Osteocyte (in vitro differentiated cells): Measurements from ENCODE around the gene HNRNPA0. TPM values are rescaled to one million over a fixed set of nuclear protein-coding genes. Genes with fewer than 3 reads are reported as not detected.

Experiments used
- DNase-seq: peaks from one replicate; pipeline ENCODE4 v3.0.0; 2021; ENCODE audit warnings: mixed read lengths; ENCODE audit not compliant: unreplicated experiment; ENCODE audit errors: extremely low spot score
- H3K27ac Mint-ChIP-seq: one replicate; pipeline ENCODE4 v1.8.0; 2021; ENCODE audit warnings: mild to moderate bottlenecking, mixed read lengths; ENCODE audit not compliant: unreplicated experiment
- H3K27me3 Mint-ChIP-seq: one replicate; pipeline ENCODE4 v1.8.0; 2021; ENCODE audit warnings: mixed read lengths; ENCODE audit not compliant: unreplicated experiment
- H3K36me3 Mint-ChIP-seq: one replicate; pipeline ENCODE4 v1.8.0; 2021; ENCODE audit warnings: mixed read lengths; ENCODE audit not compliant: unreplicated experiment
- H3K4me1 Mint-ChIP-seq: one replicate; pipeline ENCODE4 v1.8.0; 2021; ENCODE audit warnings: mixed read lengths; ENCODE audit not compliant: unreplicated experiment
- H3K4me3 Mint-ChIP-seq: one replicate; pipeline ENCODE4 v1.8.0; 2021; ENCODE audit warnings: mild to moderate bottlenecking, moderate library complexity, mixed read lengths; ENCODE audit not compliant: unreplicated experiment
- H3K9me3 Mint-ChIP-seq: one replicate; pipeline ENCODE4 v1.8.0; 2021; ENCODE audit warnings: mixed read lengths; ENCODE audit not compliant: unreplicated experiment
- total RNA-seq: library from RNA; stranded (reverse); gene quantifications from 2 replicates; pipeline ENCODE4 v1.2.1, GENCODE V29; 2021
- TF ChIP-seq, protein P1 (sequence below): fragments of 200-600 bp; sonication (generic); IDR thresholded peaks from 2 replicates; pipeline ENCODE4 v1.5.0; 2021; ENCODE audit warnings: antibody characterized with exemption, mild to moderate bottlenecking, moderate library complexity

The HNRNPA0 gene
- total RNA-seq, 1 donor from 2014 or later: 43.3 TPM

DNA sequence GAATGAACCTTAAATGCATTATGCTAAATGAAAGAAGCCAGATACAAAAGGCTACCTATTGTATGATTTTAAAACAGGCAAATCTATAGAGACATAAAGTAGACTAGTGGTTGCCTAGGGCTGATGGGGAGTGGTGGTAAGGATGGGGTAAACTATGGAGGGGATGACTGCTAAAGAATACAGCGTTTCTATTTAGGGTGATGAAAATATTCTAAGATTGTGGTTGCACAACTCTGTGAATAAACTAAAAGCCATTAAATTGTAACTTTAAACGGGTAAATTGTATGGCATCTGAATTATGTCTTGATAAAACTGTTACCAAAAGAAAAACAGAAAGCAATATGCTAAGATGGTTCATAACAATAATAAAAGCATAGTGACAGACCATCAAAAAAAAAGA lies 39.7 kb downstream of the HNRNPA0 start:
- H3K27me3 Mint-ChIP-seq: no peaks in the 10 kb centered on the region
- H3K4me3 Mint-ChIP-seq: no peak overlapping the region
- peaks cover 2% of the 10 kb centered on the region for H3K36me3 Mint-ChIP-seq
- no peak overlapping the region for H3K27ac Mint-ChIP-seq
- no peak for DNase-seq
- TF ChIP-seq, protein P1, sequence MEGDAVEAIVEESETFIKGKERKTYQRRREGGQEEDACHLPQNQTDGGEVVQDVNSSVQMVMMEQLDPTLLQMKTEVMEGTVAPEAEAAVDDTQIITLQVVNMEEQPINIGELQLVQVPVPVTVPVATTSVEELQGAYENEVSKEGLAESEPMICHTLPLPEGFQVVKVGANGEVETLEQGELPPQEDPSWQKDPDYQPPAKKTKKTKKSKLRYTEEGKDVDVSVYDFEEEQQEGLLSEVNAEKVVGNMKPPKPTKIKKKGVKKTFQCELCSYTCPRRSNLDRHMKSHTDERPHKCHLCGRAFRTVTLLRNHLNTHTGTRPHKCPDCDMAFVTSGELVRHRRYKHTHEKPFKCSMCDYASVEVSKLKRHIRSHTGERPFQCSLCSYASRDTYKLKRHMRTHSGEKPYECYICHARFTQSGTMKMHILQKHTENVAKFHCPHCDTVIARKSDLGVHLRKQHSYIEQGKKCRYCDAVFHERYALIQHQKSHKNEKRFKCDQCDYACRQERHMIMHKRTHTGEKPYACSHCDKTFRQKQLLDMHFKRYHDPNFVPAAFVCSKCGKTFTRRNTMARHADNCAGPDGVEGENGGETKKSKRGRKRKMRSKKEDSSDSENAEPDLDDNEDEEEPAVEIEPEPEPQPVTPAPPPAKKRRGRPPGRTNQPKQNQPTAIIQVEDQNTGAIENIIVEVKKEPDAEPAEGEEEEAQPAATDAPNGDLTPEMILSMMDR: no peak
- H3K4me1 Mint-ChIP-seq: no peaks in the 10 kb centered on the region
- peaks cover 16% of the 10 kb centered on the region for H3K9me3 Mint-ChIP-seq

DNA sequence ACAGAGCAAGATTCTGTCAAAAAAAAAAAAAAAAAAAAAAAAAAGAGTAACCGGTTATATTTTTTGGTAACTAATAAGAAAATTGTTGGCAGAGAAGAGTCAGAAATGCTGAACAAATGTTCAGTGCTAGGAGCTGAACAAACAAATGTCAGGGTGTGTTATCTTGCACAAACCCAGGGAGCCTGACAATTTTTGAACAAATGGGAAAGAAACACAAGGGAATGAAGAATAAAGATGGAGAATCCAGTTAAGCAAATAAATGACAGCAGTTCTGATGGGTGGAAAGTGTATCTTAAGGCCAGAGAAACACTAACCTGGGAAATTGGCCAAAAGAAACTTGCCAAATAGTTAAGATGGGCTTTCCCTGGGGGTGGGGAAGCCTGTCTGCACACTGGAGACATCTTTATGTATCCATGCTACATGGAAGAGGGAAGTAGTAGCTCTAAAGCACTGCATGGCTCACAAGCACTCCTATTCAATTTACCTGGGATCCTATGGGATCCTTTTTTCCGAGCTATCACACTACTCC lies 42.0 kb downstream of the HNRNPA0 start:
- Mint-ChIP-seq H3K4me3 (no peak overlapping the region), H3K27ac (no peak overlapping the region), H3K9me3 (peaks cover 16% of the 10 kb centered on the region), H3K36me3 (peaks cover 5% of the 10 kb centered on the region), H3K27me3 (no peaks in the 10 kb centered on the region), H3K4me1 (no peaks in the 10 kb centered on the region)
- TF ChIP-seq, protein P1: no peak
- no peak for DNase-seq

DNA sequence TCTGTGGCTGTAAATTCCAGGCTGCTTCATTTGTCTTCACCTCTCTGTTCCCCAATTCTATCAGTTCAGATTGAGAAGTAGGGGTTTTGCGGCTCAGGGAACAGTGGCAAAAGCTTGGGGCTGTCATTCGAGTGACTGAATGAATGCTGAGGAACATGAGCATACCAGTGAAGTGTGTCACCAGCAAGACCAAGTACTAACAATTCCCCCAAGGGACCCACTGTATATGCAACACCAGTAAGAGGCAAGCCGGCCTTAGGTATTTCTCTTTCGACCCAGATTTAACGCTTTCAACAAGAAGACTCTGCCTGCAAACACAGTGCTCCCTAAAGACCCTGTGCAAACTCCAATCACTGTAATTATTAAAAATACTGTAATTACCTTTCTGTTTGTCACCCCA lies 44.1 kb downstream of the HNRNPA0 start:
- peaks cover 2% of the 10 kb centered on the region for H3K4me1 Mint-ChIP-seq
- H3K36me3 Mint-ChIP-seq: peaks cover 3% of the 10 kb centered on the region
- no peak for DNase-seq

DNA sequence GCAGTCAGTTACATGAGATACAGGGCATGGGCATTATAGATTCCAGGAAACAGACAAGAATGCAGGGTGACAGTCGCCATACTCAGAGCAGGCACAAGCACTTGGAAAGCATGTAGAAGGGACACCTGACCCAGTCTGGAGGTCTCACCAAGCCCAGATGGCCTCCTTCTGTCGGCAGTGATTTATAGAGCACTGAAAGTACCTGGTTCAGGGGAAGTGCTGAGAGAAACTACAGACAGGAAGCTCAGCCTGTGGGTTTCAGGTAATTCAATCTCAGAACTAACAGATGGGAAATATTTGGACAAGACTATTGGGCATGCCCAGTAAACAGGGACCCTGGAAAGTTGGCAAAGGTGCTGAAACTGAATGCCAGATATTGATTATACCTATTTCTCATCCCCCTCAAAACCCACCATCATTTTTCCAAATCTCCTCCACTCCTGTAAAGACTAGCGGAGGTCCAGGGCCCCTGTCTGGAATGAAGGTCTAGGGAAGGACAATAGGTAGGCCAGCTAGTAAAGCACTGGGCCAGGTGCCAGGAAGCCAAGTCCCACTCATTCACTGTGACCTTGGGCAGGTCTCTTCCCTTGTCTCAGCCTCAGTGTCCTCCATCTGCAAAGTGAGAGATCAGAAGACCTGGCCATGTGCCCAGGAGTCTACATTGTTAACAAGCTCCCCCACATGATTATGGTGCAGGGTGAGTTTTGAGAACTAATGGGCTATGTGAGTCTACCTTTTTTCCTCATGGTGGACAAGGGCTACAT lies 45.2 kb downstream of the HNRNPA0 start:
- Mint-ChIP-seq H3K27me3 (no peaks in the 10 kb centered on the region), H3K27ac (no peak overlapping the region), H3K36me3 (peaks cover 3% of the 10 kb centered on the region), H3K4me3 (no peak overlapping the region), H3K9me3 (peaks cover 9% of the 10 kb centered on the region), H3K4me1 (peaks cover 2% of the 10 kb centered on the region)
- no peak for DNase-seq
- TF ChIP-seq, protein P1: no peak

More for the DNA sequence above, 44.1 kb downstream of the HNRNPA0 start:
- no peak overlapping the region for H3K27ac Mint-ChIP-seq
- H3K4me3 Mint-ChIP-seq: no peak overlapping the region
- peaks cover 16% of the 10 kb centered on the region for H3K9me3 Mint-ChIP-seq
- TF ChIP-seq, protein P1: no peak
- H3K27me3 Mint-ChIP-seq: no peaks in the 10 kb centered on the region

DNA sequence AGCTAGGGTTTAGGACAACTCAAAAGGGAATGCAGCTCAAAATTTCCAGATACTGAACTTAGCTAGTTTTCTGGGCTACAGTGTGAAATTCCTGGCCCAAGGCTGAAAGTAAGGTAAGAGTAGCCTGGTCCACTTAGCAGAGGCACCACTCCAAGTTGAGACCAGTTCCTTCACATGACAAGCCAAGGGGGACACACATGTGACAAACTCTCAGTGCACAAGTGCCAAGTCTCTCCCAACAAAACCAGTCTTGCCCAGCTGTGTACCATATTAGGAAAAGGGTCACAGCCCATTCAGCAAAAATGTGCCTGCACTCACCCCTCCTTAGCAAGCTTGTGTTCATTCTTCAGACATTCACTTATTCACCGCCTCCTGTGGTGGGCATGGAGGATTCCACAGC lies 46.1 kb downstream of the HNRNPA0 start:
- H3K27me3 Mint-ChIP-seq: no peaks in the 10 kb centered on the region
- no peak overlapping the region for H3K4me3 Mint-ChIP-seq
- no peak overlapping the region for H3K27ac Mint-ChIP-seq
- H3K4me1 Mint-ChIP-seq: peaks cover 2% of the 10 kb centered on the region
- DNase-seq: no peak
- peaks cover 3% of the 10 kb centered on the region for H3K36me3 Mint-ChIP-seq
- H3K9me3 Mint-ChIP-seq: peaks cover 4% of the 10 kb centered on the region
- TF ChIP-seq, protein P1: no peak
